Testis (tissue), 2 donors: ENCODE results near the gene CTIF.

Experiments
- POLR2A ChIP-seq: fragments of 450-650 bp; IDR thresholded peaks from one replicate; pipeline ENCODE4 v1.6.1; 2017; ENCODE audit warnings: antibody characterized with exemption, mild to moderate bottlenecking, moderate library complexity
- TF ChIP-seq, protein P1 (sequence below), 3 experiments: fragments of 450-650 bp in 2 of 3; fragments of 200-600 bp in 1 of 3; sonication (generic) in 1 of 3; IDR thresholded peaks; one replicate each; pipeline ENCODE4 v1.5.1; 2016 to 2019; ENCODE audit warnings: antibody characterized with exemption in 3 of 3, mild to moderate bottlenecking in 2 of 3, moderate library complexity in 1 of 3

GRCh38 chr18:48893608-48894600 lies 355.1 kb downstream of the CTIF start:
- TF ChIP-seq, protein P1, sequence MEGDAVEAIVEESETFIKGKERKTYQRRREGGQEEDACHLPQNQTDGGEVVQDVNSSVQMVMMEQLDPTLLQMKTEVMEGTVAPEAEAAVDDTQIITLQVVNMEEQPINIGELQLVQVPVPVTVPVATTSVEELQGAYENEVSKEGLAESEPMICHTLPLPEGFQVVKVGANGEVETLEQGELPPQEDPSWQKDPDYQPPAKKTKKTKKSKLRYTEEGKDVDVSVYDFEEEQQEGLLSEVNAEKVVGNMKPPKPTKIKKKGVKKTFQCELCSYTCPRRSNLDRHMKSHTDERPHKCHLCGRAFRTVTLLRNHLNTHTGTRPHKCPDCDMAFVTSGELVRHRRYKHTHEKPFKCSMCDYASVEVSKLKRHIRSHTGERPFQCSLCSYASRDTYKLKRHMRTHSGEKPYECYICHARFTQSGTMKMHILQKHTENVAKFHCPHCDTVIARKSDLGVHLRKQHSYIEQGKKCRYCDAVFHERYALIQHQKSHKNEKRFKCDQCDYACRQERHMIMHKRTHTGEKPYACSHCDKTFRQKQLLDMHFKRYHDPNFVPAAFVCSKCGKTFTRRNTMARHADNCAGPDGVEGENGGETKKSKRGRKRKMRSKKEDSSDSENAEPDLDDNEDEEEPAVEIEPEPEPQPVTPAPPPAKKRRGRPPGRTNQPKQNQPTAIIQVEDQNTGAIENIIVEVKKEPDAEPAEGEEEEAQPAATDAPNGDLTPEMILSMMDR (IDR thresholded peaks at IDR 0.05): no peak
- no peak for TF ChIP-seq POLR2A
